GM12874 (cell line): ENCODE data around the gene ITIH3.

Source experiments
- TF ChIP-seq, protein P1 (sequence below): IDR thresholded peaks from 2 replicates; pipeline ENCODE4 v1.5.1; 2011; ENCODE audit warnings: low read depth, mild to moderate bottlenecking, control low read depth, low read length, moderate library complexity; ENCODE audit not compliant: insufficient read depth

The ITIH3 gene

DNA sequence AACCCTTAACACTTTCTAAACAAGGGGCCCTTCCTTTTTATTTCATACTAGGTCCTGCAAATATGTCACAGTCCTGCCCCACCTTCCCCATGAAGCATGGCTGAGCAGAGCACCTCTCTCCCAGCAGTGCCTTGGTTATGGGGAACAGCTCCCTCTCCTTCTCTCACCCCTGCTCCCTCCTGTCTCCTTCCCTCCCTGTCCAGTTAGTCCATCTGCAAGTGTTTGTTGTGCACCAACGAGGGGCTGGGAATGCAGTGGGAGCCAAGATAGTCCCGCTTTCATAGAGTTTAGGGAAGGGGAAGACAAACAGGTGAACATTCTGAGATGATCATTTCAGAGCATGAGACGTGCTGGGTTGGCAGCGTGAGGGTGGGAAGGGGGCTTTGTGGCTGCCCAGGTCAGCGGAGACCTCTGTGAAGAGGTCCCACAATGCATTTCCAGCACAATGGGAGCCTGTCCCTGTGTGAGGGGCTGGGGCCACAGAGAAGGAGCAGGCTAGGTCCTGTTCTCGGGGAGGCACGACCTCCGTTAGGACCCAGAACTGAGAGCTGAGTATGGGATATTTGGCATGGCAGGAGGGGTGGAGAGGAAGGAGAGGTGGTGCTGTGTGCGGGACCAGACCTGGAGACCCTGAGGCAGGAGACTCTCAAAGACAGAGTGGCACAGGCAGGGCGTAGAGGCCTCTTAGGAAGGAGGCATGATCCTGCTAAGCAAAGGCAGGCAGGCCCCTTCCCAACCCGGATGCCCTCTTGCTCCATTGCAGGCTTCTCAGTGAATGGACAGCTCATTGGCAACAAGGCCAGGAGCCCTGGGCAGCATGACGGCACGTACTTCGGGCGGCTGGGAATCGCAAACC is 5.5 kb upstream of the ITIH3 start:
- TF ChIP-seq, protein P1, sequence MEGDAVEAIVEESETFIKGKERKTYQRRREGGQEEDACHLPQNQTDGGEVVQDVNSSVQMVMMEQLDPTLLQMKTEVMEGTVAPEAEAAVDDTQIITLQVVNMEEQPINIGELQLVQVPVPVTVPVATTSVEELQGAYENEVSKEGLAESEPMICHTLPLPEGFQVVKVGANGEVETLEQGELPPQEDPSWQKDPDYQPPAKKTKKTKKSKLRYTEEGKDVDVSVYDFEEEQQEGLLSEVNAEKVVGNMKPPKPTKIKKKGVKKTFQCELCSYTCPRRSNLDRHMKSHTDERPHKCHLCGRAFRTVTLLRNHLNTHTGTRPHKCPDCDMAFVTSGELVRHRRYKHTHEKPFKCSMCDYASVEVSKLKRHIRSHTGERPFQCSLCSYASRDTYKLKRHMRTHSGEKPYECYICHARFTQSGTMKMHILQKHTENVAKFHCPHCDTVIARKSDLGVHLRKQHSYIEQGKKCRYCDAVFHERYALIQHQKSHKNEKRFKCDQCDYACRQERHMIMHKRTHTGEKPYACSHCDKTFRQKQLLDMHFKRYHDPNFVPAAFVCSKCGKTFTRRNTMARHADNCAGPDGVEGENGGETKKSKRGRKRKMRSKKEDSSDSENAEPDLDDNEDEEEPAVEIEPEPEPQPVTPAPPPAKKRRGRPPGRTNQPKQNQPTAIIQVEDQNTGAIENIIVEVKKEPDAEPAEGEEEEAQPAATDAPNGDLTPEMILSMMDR: no peak

DNA sequence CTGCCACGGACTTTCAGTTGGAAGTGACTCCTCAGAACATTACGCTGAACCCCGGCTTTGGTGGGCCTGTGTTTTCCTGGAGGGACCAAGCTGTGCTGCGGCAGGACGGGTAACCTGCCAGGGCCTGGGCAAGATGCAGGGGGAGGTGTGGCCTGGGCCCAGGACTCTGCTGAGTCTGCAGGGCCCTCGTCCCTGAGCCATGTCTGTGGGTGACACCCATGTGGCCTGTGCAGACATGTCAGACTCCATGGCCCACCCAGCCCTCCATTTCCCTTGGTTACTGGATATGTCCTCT is 4.9 kb upstream of the ITIH3 start:
- TF ChIP-seq, protein P1: no peak

DNA sequence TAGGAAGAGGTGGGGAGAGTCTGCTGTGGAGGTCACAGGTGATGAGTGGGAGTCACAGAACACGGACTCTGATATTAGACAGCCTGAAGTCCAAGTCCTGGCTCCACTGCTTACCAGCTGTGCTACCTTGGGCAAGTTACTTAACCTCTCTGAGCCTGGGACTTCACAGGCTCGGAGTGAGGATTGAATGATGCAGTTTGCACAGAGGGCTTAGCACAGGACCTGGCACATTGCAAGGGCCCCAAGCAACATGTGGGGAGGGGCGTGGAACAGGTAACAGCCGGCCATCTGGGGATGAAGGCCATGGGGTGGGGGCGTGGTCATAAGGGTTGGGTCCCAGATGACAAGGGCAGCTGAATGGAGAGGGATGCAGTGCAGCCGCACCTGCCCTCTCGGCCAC is 4.3 kb upstream of the ITIH3 start:
- TF ChIP-seq, protein P1: no peak

GRCh38 chr3:52790741-52791140 is 3.9 kb upstream of the ITIH3 start:
- TF ChIP-seq, protein P1: no peak

DNA sequence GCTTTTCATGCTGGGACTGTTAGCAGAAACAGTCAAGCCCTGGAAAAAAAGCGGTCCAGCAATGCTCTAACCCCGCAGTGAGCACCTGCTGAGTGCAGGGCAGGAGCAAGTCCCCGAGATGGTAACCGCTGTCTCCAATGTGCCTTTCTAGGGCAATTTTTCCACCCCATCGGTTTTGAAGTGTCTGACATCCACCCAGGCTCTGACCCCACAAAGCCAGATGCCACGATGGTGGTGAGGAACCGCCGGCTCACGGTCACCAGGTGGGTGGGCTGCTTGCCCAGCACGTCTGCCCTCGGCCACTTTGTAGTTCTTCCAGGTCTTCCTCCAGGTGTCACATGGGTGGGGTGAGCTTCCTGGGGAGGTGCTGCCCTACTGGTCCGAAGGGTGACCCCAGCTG is 3.2 kb upstream of the ITIH3 start:
- TF ChIP-seq, protein P1: no peak

DNA sequence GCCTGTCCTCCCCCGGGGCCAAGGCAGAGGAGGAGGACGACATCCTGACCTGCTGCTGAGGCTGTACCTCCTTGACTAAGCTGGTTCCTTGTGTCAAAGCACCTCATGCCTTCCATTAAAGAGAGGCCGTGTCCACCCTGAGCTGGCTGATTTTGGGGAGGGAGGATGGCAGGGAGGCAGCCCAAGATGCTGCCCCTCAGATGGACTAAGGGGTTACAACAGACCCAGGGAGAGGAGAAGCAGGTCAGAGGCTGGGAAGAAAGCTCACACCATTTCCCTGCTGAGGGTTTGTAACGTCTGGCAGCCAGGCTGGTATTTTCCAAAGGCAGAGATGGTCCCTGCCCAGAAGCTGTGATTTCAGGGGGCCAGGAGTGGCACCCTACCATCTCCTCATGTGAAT is 2.7 kb upstream of the ITIH3 start:
- TF ChIP-seq, protein P1: no peak

- TF ChIP-seq, protein P1: no peak
These were observed 2.2 kb upstream of the ITIH3 start for GRCh38 chr3:52792413-52792812.
